Thymus (tissue), 14 donors: ENCODE data around the gene LGI2. TPM values are rescaled to one million over a fixed set of nuclear protein-coding genes. Genes with fewer than 3 reads are reported as not detected.

ENCODE experiments used
- DNase-seq, 9 donors: peaks; one replicate each; pipeline ENCODE4 v3.0.0-alpha.2; 2013; ENCODE audit warnings: low spot score in 9 of 9, low read depth in 6 of 9, missing footprints in 1 of 9
- H3K27ac ChIP-seq, 2 donors: one replicate each; pipeline ENCODE4 v1.5.1; 2013; ENCODE audit warnings: control low read depth in 1 of 2, low read depth in 1 of 2, low read length in 1 of 2, mild to moderate bottlenecking in 1 of 2, moderate library complexity in 1 of 2
- H3K27me3 ChIP-seq, 2 donors: one replicate each; pipeline ENCODE4 v1.5.1; 2013; ENCODE audit warnings: low read length in 1 of 2; ENCODE audit not compliant: control insufficient read depth in 2 of 2, insufficient read depth in 1 of 2
- H3K36me3 ChIP-seq, 2 donors: one replicate each; pipeline ENCODE4 v1.5.1; 2013; ENCODE audit warnings: low read length in 1 of 2, mild to moderate bottlenecking in 1 of 2, moderate library complexity in 1 of 2; ENCODE audit not compliant: control insufficient read depth in 2 of 2, insufficient read depth in 2 of 2
- H3K4me1 ChIP-seq, 2 donors: one replicate each; pipeline ENCODE4 v1.5.1; 2013; ENCODE audit warnings: low read length in 2 of 2; ENCODE audit not compliant: control insufficient read depth in 2 of 2, insufficient read depth in 2 of 2
- H3K4me3 ChIP-seq, 2 donors: one replicate each; pipeline ENCODE4 v1.5.1; 2013; ENCODE audit warnings: low read length in 2 of 2, control low read depth in 1 of 2, mild to moderate bottlenecking in 1 of 2
- H3K9me3 ChIP-seq, 2 donors: one replicate each; pipeline ENCODE4 v1.5.1; 2013; ENCODE audit warnings: low read length in 1 of 2, mild to moderate bottlenecking in 1 of 2; ENCODE audit not compliant: control insufficient read depth in 2 of 2, insufficient read depth in 1 of 2
- WGBS: extraction: QIAGEN DNeasy Blood & Tissue Kit; methylation state at CpG from one replicate; pipeline ENCODE4 v1.1.7; 2013; 5-methylcytosine and 5-hydroxymethylcytosine counted together
- long read RNA-seq, 10 donors: transcript quantifications; one replicate each; lab custom pipeline, GENCODE V29; 2026
- polyA plus RNA-seq: library from polyadenylated mRNA; stranded (reverse); fragments of 200-250 nt; gene quantifications from one replicate; pipeline ENCODE4 v1.2.3, GENCODE V29; 2013
- total RNA-seq: library from RNA; stranded (reverse); fragments of 120-200 nt; gene quantifications from one replicate; pipeline ENCODE4 v1.2.4, GENCODE V29; 2013
- donor health status: healthy.

Gene LGI2, protein sequence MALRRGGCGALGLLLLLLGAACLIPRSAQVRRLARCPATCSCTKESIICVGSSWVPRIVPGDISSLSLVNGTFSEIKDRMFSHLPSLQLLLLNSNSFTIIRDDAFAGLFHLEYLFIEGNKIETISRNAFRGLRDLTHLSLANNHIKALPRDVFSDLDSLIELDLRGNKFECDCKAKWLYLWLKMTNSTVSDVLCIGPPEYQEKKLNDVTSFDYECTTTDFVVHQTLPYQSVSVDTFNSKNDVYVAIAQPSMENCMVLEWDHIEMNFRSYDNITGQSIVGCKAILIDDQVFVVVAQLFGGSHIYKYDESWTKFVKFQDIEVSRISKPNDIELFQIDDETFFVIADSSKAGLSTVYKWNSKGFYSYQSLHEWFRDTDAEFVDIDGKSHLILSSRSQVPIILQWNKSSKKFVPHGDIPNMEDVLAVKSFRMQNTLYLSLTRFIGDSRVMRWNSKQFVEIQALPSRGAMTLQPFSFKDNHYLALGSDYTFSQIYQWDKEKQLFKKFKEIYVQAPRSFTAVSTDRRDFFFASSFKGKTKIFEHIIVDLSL
- 2.5 TPM for total RNA-seq
- 2.1 TPM for polyA plus RNA-seq
- long read RNA-seq, donor 1, full-length matches to known transcripts = 1 of 1 reads
- long read RNA-seq, donor 1, partial matches to known transcripts = 0 of 1 reads
- long read RNA-seq, donor 1, other reads (novel, unspliced or antisense) = 0 of 1 reads
- long read RNA-seq, donor 2 = 0 reads
- long read RNA-seq, donor 3, full-length matches to known transcripts = 1 of 1 reads
- long read RNA-seq, donor 3, partial matches to known transcripts = 0 of 1 reads
- long read RNA-seq, donor 3, other reads (novel, unspliced or antisense) = 0 of 1 reads
- long read RNA-seq, donor 4 = 0 reads
- long read RNA-seq, donor 5, full-length matches to known transcripts = 3 of 3 reads
- long read RNA-seq, donor 5, partial matches to known transcripts = 0 of 3 reads
- long read RNA-seq, donor 5, other reads (novel, unspliced or antisense) = 0 of 3 reads
- long read RNA-seq, donor 6, full-length matches to known transcripts = 2 of 2 reads
- long read RNA-seq, donor 6, partial matches to known transcripts = 0 of 2 reads
- long read RNA-seq, donor 6, other reads (novel, unspliced or antisense) = 0 of 2 reads
- long read RNA-seq, donor 7, full-length matches to known transcripts = 2 of 2 reads
- long read RNA-seq, donor 7, partial matches to known transcripts = 0 of 2 reads
- long read RNA-seq, donor 7, other reads (novel, unspliced or antisense) = 0 of 2 reads
- long read RNA-seq, donor 8, full-length matches to known transcripts = 3 of 3 reads
- long read RNA-seq, donor 8, partial matches to known transcripts = 0 of 3 reads
- long read RNA-seq, donor 8, other reads (novel, unspliced or antisense) = 0 of 3 reads
- long read RNA-seq, donor 9 = 0 reads
- long read RNA-seq, donor 10 = 0 reads

DNA sequence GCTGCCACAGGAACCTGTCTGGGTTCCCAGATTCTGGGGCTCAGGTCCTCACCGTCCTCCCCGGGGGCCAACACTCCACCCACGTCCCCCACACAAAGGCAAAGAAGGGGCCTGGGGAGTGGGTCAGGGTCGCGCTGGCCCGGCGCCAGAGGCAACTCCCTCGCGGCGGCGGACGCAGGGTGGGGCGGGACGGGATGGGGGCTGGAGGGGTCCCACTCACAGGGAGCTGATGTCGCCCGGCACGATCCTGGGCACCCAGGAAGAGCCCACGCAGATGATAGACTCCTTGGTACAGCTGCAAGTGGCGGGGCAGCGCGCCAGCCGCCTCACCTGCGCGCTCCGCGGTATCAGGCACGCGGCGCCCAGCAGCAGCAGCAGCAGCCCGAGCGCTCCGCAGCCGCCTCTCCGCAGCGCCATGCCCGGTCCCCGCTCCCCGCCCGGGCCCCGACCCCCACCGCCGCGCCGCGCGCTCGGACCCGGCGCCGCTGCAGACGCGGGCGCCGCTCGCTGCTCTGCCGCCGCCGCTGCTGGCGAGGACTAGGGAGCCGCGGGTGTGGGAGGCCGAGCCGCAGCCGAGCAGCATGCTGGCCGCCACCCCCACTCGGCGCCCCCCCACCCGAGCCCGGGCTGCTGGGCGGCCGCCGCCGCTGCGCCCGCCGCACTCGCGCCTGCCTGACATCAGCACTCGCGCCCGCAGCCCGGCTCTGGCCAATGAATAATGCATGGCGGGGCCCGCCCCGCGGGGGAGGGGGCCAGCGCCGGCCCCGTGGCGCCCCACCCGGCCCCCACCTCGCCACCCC is at the start of gene LGI2:
LGI2 (minus strand) TSS at position 670 of the 800 bp plus-strand sequence; CDS start at position 417, 253 bp downstream.
- Histone ChIP-seq H3K9me3 (no peaks in the 10 kb centered on the region), H3K36me3 (no peaks in the 10 kb centered on the region), H3K27ac (no peak within 1 kb of the TSS), H3K27me3 (peaks cover 44 to 56% of the 10 kb centered on the region in 2 donors), H3K4me3 (peak within 1 kb of the TSS in 1 of 2 donors; percentile 35), H3K4me1 (no peaks in the 10 kb centered on the region)
- DNase-seq = no peak
- 3% methylated on average over 92 of the region's 92 CpGs for WGBS

DNA sequence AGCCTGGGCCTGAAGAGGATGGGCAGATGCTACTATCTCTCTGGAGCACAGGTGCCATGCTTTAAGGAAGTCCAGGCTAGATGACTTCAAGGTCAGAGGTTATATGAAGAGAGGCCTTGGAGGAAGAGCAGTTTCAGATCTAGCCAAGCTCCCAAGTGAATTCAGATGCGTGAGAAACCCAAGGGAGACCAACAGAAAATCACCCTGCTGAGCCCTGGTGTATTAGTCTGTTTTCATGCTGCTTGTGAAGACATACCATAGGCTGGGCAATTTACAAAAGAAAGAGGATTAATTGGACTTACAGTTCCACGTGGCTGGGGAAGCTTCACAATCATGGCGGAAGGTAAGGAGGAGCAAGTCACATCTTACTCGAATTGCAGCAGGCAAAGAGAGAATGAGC is 47.8 kb upstream of the LGI2 start:
- Histone ChIP-seq H3K4me3 (no peak overlapping the region), H3K4me1 (peaks cover 0 to 6% of the 10 kb centered on the region in 2 donors), H3K9me3 (no peaks in the 10 kb centered on the region), H3K27ac (no peak overlapping the region), H3K36me3 (no peaks in the 10 kb centered on the region), H3K27me3 (no peaks in the 10 kb centered on the region)
- no peak for DNase-seq
- WGBS = 92% methylated on average over 4 of the region's 4 CpGs

GRCh38 chr4:25076625-25077398 is 46.1 kb upstream of the LGI2 start:
- no peak for DNase-seq
- Histone ChIP-seq H3K4me1 (peaks cover 0 to 6% of the 10 kb centered on the region in 2 donors), H3K4me3 (no peak overlapping the region), H3K27ac (no peak overlapping the region), H3K27me3 (no peaks in the 10 kb centered on the region), H3K9me3 (no peaks in the 10 kb centered on the region), H3K36me3 (no peaks in the 10 kb centered on the region)
- WGBS = 93% methylated on average over 3 of the region's 3 CpGs

DNA sequence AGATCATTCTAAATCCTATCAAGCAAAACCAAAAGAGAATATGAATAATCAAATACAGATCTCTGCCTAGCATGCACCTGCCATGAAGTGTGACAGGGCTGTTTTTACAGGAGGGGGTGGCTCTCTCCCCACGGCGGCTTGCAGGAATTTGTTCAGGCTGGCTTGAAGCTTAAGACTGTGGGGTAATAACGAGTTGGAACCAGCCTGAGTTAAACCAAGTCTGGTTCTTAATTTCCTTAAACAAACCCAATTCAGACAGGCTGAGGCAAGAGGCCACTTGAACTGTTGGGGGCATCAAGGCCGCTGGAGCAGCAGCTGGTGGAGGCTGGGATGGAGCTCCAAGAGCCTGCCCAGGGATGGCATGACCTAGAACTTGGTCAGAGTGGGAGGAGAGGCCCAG is 45.1 kb upstream of the LGI2 start:
- peak overlapping the region in 1 of 2 donors; percentile 17 for H3K27ac ChIP-seq
- peaks cover 0 to 6% of the 10 kb centered on the region in 2 donors for H3K4me1 ChIP-seq
- H3K4me3 ChIP-seq = no peak overlapping the region
- H3K9me3 ChIP-seq = no peaks in the 10 kb centered on the region
- no peaks in the 10 kb centered on the region for H3K36me3 ChIP-seq
- H3K27me3 ChIP-seq = no peaks in the 10 kb centered on the region
- peak in 1 of 9 donors; percentile 7 for DNase-seq
- whole genome bisulfite sequencing = 87% methylated on average over 4 of the region's 4 CpGs

DNA sequence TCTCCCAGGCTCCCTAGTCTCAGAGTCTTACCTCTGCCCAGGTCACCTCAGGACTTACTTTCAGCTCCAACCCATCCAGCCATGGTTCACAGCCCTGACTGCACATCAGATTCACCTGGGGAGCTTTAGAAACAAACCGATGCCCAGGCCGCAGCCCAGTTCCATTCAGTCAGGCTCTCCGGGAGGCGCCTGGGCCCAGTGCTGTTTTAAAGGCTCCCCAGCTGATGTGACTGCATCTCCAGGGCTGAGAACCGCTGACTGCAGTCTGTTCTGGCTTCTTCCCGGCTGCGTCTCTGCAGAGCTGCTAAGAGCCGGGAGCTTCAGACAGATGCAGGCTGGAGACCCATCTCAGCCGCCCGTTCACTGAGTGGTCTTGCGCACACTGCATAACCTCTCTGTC is 44.4 kb upstream of the LGI2 start:
- DNase-seq = no peak
- Histone ChIP-seq H3K36me3 (no peaks in the 10 kb centered on the region), H3K27ac (no peak overlapping the region), H3K9me3 (no peaks in the 10 kb centered on the region), H3K4me1 (peaks cover 0 to 6% of the 10 kb centered on the region in 2 donors), H3K4me3 (no peak overlapping the region), H3K27me3 (no peaks in the 10 kb centered on the region)
- WGBS = 96% methylated on average over 11 of the region's 11 CpGs

- H3K4me1 ChIP-seq = no peaks in the 10 kb centered on the region
- no peaks in the 10 kb centered on the region for H3K36me3 ChIP-seq
- no peak for DNase-seq
- WGBS = 85% methylated on average over 3 of the region's 3 CpGs
- H3K27me3 ChIP-seq = no peaks in the 10 kb centered on the region
- H3K27ac ChIP-seq = no peak overlapping the region
- no peaks in the 10 kb centered on the region for H3K9me3 ChIP-seq
- H3K4me3 ChIP-seq = no peak overlapping the region
These were observed 39.8 kb upstream of the LGI2 start for GRCh38 chr4:25070545-25070944.

GRCh38 chr4:25069014-25069413 is 38.3 kb upstream of the LGI2 start:
- no peaks in the 10 kb centered on the region for H3K4me1 ChIP-seq
- no peaks in the 10 kb centered on the region for H3K36me3 ChIP-seq
- H3K27me3 ChIP-seq = no peaks in the 10 kb centered on the region
- 95% methylated on average over 3 of the region's 3 CpGs for WGBS
- H3K9me3 ChIP-seq = no peaks in the 10 kb centered on the region
- H3K4me3 ChIP-seq = no peak overlapping the region
- H3K27ac ChIP-seq = no peak overlapping the region
- DNase-seq = no peak
